Fibroblast of pulmonary artery (primary cell): Measurements from ENCODE around the gene RGPD4.

ENCODE experiments used
- DNase-seq: peaks from one replicate; pipeline ENCODE4 v3.0.0-alpha.2; 2010; ENCODE audit warnings: low read depth
- H3K4me3 ChIP-seq: replicated peaks from 2 replicates; pipeline ENCODE4 v1.5.1; 2011; ENCODE audit warnings: low read depth, mild to moderate bottlenecking, control low read depth, low read length, moderate library complexity
- CTCF ChIP-seq: IDR thresholded peaks from 2 replicates; pipeline ENCODE4 v1.5.1; 2011; ENCODE audit warnings: mild to moderate bottlenecking, control low read depth, low read length, inconsistent platforms; ENCODE audit errors: missing control alignments

The RGPD4 gene

GRCh38 chr2:107931412-107931811 is 104.7 kb downstream of the RGPD4 start:
- H3K4me3 ChIP-seq, result no peak overlapping the region
- DNase-seq, result no peak
- TF ChIP-seq CTCF, result no peak

DNA sequence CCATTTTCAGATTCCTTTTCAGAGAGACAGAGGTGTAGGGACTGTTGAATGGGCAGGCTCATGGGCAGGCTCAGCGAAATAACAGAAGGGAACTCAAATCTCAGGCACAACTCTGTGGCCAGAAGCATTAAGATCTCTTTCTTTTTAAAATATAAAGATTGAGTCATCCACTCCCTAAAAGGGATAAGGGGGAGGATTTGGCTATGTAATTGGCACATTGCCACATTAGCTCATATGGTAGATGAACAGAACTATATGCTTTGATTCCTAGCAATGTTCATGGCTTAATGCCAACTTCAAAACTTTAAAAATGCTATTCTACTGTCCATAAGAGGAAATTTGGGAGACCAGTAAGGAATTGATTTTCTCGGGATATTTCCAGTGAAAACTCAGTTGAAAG is 105.8 kb downstream of the RGPD4 start:
- H3K4me3 ChIP-seq, result no peak overlapping the region
- peak; percentile 58 for DNase-seq
- TF ChIP-seq CTCF, result no peak

DNA sequence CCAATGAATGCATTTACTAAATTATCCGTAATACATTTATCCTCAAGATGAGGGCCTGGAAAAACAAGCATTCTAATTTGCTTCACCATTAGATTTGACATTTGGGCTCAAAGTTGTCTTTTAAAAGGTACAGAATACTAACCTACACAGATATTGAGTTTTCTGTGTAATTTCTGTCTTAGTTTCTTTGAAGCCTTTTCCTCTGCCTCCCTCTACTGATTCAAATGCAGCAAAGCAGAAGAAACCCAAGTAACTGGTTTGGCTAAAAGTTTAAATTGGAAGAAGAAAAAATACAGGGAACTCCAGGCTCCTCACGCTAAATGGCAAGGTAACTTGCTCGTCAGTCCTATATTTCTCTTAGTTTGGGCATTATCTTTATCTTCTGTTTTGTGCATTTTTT is 106.3 kb downstream of the RGPD4 start:
- peak; percentile 38 for TF ChIP-seq CTCF
- no peak overlapping the region for H3K4me3 ChIP-seq
- peak; percentile 27 for DNase-seq

DNA sequence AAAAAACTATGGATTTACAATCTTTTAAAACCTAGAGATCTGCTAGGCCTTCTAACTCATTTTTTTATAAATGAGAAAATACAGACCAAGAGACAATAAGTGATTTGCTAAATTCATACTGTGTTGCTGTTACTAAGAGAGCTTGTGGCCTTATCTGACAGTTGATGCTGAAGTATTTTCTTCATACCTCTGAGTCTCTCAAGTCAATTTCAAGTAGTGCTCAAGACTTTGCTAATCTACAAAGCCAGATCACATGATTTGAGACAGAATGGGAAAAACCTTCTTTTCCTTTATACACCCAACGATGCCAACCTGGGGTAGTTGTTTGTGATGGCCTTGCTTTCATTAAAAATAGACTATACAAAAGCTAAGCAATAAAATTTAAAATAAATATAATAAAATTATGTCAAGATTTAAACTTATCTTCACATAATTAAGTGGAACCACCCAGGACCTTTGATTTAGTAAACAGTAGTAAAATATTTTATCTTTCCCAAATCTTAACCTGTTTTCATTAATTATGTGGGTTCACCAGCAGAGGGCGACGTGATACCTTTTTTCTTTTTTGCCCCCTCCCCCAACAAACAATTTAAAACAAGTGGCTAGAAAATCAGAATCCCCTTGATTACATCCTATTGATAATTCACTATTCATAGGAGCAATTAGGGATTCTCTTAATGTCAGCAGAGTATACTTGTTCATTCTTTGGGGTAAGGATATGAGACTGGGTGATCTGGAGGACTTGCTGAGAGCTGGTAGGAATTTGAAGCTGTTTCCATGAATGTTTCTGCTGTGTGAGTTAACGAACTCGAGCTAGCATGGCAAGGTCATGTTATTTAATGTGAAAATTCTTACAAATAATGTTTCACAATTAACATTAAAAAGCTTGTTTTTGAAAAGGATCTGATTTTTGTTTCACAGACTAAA is 110.0 kb downstream of the RGPD4 start:
- H3K4me3 ChIP-seq, result no peak overlapping the region
- peak; percentile 20 for TF ChIP-seq CTCF
- DNase-seq, result peak; percentile 4
